MM.1S (cell line): ENCODE results near the gene TPCN2.

Experiments
- DNase-seq: peaks from one replicate; pipeline ENCODE4 v3.0.0-alpha.2; 2015
- H2AFZ ChIP-seq: fragments of 300-600 bp; sonication (generic); 2 replicates; pipeline ENCODE4 v1.6.0; 2016; ENCODE audit warnings: antibody characterized with exemption, low read length
- H3F3A ChIP-seq: fragments of 300-600 bp; sonication (generic); 2 replicates; pipeline ENCODE4 v1.6.1; 2016; ENCODE audit warnings: mild to moderate bottlenecking, antibody characterized with exemption, low read length, moderate library complexity, mixed read lengths; ENCODE audit not compliant: insufficient read depth
- H3K27ac ChIP-seq: fragments of 300-600 bp; sonication (generic); 2 replicates; pipeline ENCODE4 v1.5.1; 2016; ENCODE audit warnings: mild to moderate bottlenecking, low read length
- H3K27me3 ChIP-seq: fragments of 300-600 bp; sonication (generic); replicated peaks from 2 replicates; pipeline ENCODE4 v1.6.0; 2016; ENCODE audit warnings: low read length; ENCODE audit not compliant: insufficient read depth
- H3K36me3 ChIP-seq: fragments of 300-600 bp; sonication (generic); replicated peaks from 2 replicates; pipeline ENCODE4 v1.6.1; 2016; ENCODE audit warnings: mild to moderate bottlenecking, low read length, mixed read lengths; ENCODE audit not compliant: insufficient read depth
- H3K4me1 ChIP-seq: fragments of 300-600 bp; sonication (generic); 2 replicates; pipeline ENCODE4 v1.6.1; 2016; ENCODE audit warnings: low read length, mixed read lengths
- H3K4me2 ChIP-seq: fragments of 300-600 bp; sonication (generic); 2 replicates; pipeline ENCODE4 v1.6.0; 2016; ENCODE audit warnings: low read depth, low read length
- H3K4me3 ChIP-seq: fragments of 300-600 bp; sonication (generic); 2 replicates; pipeline ENCODE4 v1.5.1; 2016; ENCODE audit warnings: low read length, mixed read lengths
- H3K79me2 ChIP-seq: fragments of 300-600 bp; sonication (generic); 2 replicates; pipeline ENCODE4 v1.6.1; 2016; ENCODE audit warnings: mixed run types, low read length, mixed read lengths
- H3K9ac ChIP-seq: fragments of 300-600 bp; sonication (generic); 2 replicates; pipeline ENCODE4 v1.6.1; 2016; ENCODE audit warnings: low read length, mixed read lengths
- H3K9me2 ChIP-seq: fragments of 300-600 bp; sonication (generic); replicated peaks from 2 replicates; pipeline ENCODE4 v1.6.1; 2016; ENCODE audit warnings: mild to moderate bottlenecking, low read length, mixed read lengths; ENCODE audit not compliant: insufficient read depth
- H3K9me3 ChIP-seq: fragments of 300-600 bp; sonication (generic); replicated peaks from 2 replicates; pipeline ENCODE4 v1.6.1; 2016; ENCODE audit warnings: mild to moderate bottlenecking, low read length, mixed read lengths; ENCODE audit not compliant: insufficient read depth
- H4K20me1 ChIP-seq: fragments of 300-600 bp; sonication (generic); 2 replicates; pipeline ENCODE4 v1.6.1; 2016; ENCODE audit warnings: mild to moderate bottlenecking, low read length, moderate library complexity, mixed read lengths; ENCODE audit not compliant: insufficient read depth
- CTCF ChIP-seq: fragments of 300-600 bp; sonication (generic); IDR thresholded peaks from 2 replicates; pipeline ENCODE4 v1.5.1; 2016; ENCODE audit warnings: antibody characterized with exemption, low read length, mixed read lengths
- EZH2 ChIP-seq: fragments of 300-600 bp; sonication (generic); optimal IDR thresholded peaks from 2 replicates; pipeline ENCODE3; 2017; ENCODE audit warnings: low read depth, mild to moderate bottlenecking, antibody characterized with exemption, low read length, mixed read lengths
- EZH2phosphoT487 ChIP-seq: fragments of 300-600 bp; sonication (generic); IDR thresholded peaks from 2 replicates; pipeline ENCODE4 v1.6.1; 2018; ENCODE audit warnings: antibody characterized with exemption, low read length

The TPCN2 gene

GRCh38 chr11:69063652-69064260, 15.0 kb downstream of the TPCN2 start:
- H3K4me3 ChIP-seq, result no peak overlapping the region
- no peak overlapping the region for H3K4me2 ChIP-seq
- no peaks in the 10 kb centered on the region for H3K4me1 ChIP-seq
- no peaks in the 10 kb centered on the region for H3F3A ChIP-seq
- no peak for DNase-seq
- TF ChIP-seq EZH2 (no peak), EZH2phosphoT487 (no peak), CTCF (no peak)
- no peaks in the 10 kb centered on the region for H3K9me3 ChIP-seq
- H3K27me3 ChIP-seq, result no peaks in the 10 kb centered on the region
- no peak overlapping the region for H2AFZ ChIP-seq
- H3K9ac ChIP-seq, result no peak overlapping the region
- no peaks in the 10 kb centered on the region for H3K79me2 ChIP-seq
- no peaks in the 10 kb centered on the region for H3K9me2 ChIP-seq
- H4K20me1 ChIP-seq, result no peaks in the 10 kb centered on the region
- H3K36me3 ChIP-seq, result no peaks in the 10 kb centered on the region
- H3K27ac ChIP-seq, result no peak overlapping the region

DNA sequence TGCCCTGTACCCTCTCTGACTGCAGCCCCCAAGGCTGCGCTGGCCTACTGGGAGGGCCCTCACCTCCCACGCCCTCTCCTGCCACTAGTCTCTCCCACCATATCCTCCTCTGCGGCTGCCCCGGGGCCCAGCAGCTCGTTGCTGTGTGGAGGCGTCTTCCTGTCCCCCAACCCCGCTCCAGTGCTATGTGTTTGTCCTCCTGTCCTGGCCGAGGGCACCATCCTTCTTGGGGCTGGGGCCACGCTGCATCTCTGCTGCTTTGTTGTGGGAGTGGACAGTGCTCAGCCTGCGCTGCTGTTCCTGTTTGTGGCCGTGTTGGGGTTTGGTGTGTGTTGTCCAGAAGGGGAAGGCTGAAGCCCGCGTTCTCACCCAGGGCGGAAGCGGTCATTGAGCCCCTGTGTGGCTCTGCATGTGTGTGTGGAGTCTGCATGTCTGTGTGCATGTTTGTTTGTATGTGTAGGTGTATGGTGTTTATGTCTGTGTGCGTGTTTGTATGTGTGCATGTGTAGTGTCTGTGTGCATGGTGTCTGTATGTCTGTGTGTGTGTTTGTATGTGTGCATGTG, 15.7 kb downstream of the TPCN2 start:
- no peaks in the 10 kb centered on the region for H3K4me1 ChIP-seq
- no peaks in the 10 kb centered on the region for H3K36me3 ChIP-seq
- H3K9me2 ChIP-seq, result no peaks in the 10 kb centered on the region
- no peak overlapping the region for H2AFZ ChIP-seq
- H3K4me2 ChIP-seq, result no peak overlapping the region
- no peaks in the 10 kb centered on the region for H3K9me3 ChIP-seq
- H3K79me2 ChIP-seq, result no peaks in the 10 kb centered on the region
- no peak for DNase-seq
- H3K9ac ChIP-seq, result no peak overlapping the region
- H4K20me1 ChIP-seq, result no peaks in the 10 kb centered on the region
- TF ChIP-seq CTCF (no peak), EZH2 (no peak), EZH2phosphoT487 (no peak)
- H3K27ac ChIP-seq, result no peak overlapping the region
- H3F3A ChIP-seq, result no peaks in the 10 kb centered on the region
- no peaks in the 10 kb centered on the region for H3K27me3 ChIP-seq
- no peak overlapping the region for H3K4me3 ChIP-seq

DNA sequence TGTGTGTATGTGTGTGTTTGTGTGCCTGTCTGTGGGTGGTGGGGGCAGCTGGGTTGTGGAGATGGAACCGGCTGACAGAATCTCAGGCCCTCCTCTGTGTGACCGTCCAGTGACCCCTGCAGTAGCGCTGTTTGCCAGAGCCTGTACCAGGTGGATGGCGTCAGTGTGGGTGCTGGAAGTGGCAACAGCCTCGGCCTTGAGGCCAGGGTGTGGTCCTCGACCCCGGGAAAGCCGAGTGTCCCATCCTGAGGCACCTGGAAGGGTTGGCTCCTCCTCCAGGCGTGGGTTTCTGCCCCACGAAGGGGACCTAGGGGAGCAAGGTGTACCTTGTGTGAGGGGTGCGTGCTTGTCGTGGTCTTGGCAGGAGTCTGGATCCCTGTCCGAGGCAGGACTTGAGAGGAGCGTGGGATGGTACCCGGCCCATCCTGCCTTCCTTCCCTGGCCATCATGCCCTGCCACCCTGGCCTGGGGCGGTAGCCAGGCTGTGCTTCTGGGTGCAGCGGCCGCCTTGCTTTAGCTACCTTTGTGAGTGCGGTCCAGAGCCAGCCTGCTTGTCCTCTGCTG, 16.5 kb downstream of the TPCN2 start:
- no peak for DNase-seq
- Histone ChIP-seq H4K20me1 (no peaks in the 10 kb centered on the region), H3K4me1 (no peaks in the 10 kb centered on the region), H3K9me3 (no peaks in the 10 kb centered on the region), H3K27ac (no peak overlapping the region), H3K4me2 (no peak overlapping the region), H3K79me2 (no peaks in the 10 kb centered on the region), H2AFZ (no peak overlapping the region), H3K9me2 (no peaks in the 10 kb centered on the region), H3K27me3 (no peaks in the 10 kb centered on the region), H3F3A (no peaks in the 10 kb centered on the region), H3K4me3 (no peak overlapping the region), H3K9ac (no peak overlapping the region), H3K36me3 (no peaks in the 10 kb centered on the region)
- no peak for TF ChIP-seq EZH2phosphoT487
